Activated effector memory CD4-positive, alpha-beta T cell treated with Interleukin-2 at 50 U/mL for 16 hours (primary cell): Measurements from ENCODE around the gene SHLD2.
"Not testable (repeated sequence)": the region's sequence is repeated elsewhere in the genome, so short reads cannot be mapped to it uniquely, and the experiment has no call there.

ENCODE experiments used
- DNase-seq: peaks from one replicate; pipeline ENCODE4 v3.0.0-alpha.2; 2020

SHLD2 gene

DNA sequence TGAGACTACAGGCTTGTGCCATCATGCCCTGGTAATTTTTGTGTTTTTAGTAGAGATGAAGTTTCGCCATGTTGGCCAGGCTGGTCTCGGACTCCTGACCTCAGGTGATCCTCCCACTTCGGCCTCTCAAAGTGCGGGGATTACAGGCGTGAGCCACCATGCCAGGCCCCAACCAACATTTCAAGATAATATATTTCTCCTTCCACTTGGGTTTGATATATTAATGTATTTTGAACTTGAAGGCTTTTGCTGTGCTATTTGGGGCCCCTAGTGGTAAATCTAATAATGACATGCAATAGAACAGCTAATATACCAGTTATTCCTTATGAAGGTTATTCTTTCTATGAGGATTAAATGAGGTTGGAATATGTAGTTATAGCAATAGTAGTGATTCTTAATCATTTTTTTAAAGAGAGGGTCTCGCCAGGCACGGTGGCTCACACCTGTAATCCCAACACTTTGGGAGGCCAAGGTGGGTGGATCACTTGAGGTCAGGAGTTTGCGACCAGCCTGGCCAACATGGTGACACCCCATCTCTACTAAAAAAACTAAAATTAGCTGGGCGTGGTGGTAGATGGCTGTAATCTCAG lies 54.1 kb downstream of the SHLD2 start:
- DNase-seq = not testable (repeated sequence)

DNA sequence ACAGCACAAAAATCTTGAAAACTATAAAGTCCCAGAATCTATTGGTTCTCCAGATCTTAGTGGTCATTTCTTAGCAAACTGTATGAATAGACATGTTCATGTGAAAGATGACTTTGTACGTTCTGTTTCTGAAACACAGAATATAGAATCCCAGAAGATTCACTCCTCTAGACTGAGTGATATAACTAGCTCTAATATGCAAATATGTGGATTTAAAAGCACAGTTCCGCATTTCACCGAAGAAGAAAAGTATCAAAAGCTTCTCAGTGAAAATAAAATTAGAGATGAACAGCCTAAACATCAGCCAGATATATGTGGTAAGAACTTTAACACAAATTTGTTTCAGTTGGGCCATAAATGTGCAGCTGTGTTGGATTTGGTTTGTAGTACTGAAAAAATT lies 56.5 kb downstream of the SHLD2 start:
- not testable (repeated sequence) for DNase-seq

DNA sequence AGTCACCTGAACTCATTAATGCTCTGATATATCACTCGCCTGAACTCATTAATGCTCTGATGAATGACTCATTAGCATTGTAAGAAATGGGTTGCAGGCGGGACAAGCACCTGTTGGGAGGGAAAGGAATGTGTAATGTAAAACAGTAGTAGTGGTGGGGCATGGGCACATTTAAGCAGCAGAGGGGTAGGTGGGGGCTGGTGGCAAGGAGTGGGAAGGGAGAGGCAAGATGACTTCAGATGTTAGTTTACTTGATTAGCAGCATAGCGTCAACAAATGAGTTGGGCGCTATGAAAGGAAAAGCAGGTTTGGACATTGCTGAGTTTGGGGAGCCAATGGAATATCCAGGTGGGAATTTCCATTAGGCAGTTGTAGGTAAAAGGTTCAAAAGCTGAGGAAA lies 61.8 kb downstream of the SHLD2 start:
- DNase-seq = not testable (repeated sequence)

DNA sequence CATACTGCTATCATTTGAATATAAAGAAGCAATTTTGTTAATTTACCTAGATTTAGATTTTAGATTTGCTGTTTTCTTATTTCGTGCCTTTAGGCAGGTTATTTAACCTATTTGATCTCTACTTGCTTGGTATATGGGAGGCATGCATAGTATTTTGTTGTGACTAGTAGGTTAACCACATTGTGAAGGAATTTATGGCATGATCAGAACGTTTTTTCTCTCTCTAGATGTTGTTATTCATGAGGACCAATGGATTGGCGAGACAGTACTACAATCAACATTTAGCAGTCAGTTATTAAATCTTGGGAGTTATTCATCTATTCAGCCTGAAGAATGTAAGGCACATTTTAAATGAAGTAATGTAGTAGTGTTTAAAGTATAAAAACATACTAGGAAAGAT lies 62.8 kb downstream of the SHLD2 start:
- DNase-seq = not testable (repeated sequence)

DNA sequence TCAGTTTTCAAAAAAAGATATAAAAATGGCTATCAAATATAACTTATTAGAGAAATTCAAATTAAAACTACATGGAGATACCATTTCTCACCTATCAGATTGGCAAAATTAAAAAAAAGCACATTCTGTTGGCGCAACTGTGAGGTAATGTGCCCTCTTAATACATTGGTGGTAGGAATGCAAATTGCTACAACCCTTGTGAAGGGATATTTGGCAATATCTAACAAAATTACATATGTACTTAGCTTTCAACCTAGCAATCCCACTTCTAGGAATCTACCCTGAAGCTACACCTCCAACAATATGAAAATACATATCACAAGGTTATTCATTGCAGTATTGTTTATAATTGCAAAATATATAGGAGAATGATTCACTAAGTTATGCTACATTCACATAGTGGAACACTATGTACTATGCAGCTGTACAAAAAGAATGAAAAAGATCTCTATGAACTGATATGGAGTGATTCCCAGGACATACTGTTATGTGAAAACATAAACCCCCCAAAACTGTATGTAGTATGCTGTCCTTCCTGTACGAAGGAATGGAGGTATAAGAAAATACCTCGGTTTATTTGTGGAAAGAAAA lies 67.8 kb downstream of the SHLD2 start:
- not testable (repeated sequence) for DNase-seq

DNA sequence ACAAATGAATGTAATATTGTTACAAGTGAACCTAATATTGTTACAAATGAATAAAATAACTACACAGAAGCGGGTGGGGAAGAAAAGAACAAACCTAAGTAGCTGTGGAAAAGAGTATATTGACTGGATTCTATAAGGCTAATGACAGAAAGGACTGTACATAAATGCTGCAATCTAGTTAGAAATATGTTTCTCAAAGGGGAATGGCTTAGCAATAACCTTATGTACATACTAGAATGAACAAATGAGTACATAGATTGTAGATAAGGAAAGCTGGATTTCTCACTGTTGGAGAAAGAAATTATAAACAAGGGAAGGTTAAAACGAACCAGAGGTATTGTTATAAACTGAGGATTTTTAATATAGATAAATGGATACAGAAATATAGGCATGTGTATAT lies 68.4 kb downstream of the SHLD2 start:
- not testable (repeated sequence) for DNase-seq

DNA sequence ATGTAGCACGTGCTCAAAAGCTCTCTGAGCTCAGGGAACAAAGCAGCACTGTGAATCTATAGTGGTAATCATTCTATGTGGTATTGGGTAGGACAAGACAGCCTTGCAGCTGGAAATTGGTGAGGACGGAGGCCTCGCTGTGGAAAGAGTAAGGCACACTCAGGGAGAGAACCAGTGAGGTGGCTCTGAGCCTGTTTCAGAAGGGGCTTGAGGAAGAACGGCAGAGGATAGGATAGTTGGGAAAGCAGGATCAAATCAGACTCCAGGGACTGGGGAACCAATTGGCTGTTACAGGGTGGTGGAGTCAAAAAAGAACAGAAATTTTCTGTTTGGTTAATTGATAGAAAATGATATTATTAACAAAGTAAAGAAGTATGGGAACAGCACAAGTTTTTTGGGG lies 74.9 kb downstream of the SHLD2 start:
- DNase-seq = not testable (repeated sequence)

DNA sequence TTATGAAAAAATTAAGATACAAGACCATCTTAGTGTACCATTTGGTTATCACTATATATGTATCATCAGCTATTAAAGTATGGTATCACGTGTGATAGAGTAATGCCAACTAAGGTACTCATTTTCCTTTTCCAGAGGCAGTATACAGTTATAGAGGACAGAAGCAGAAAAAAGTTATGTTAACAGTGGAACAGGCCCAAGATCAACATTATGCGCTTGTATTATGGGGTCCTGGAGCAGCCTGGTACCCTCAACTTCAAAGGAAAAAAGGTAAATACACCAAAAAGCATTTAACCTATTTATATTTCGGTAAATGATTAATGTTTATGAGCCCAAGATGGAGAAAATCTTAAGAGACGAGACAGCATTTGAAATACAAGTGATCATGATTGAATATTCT lies 75.7 kb downstream of the SHLD2 start:
- not testable (repeated sequence) for DNase-seq

DNA sequence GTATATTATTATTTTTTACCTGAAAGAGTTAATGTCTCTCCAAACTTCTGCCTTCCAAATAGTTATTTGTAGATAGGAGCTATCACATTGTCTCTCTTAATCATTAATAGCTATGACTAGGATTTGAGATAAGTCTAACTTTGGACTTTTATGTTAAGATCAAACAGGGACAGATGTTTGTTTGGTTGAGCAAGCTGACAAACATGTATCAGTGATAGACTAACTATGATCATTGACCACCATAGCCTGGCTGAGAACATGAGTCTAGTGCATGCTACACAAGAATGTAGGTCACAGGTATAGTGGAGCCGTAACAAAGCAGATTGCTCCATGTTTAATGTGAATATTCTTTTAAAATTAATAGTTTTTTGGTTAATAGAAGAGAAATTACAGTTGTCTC lies 76.7 kb downstream of the SHLD2 start:
- not testable (repeated sequence) for DNase-seq

DNA sequence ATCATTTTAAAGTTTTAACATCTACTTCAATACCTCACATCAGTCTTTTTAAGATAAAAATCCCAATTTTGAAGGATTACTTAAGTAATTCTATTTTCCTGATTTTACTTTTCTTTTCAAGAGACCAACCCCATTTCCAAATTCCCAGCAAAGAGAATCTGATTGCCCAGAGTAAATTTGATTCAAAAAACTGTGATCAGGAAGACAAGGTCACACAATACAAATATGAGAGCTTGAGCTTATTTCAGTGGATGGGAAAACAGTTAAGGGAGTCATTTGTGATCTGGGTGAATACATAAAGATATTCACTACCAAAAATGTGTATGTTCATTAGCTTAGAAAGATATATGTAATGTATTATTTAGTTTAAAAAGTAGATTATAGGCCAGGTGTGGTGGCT lies 77.2 kb downstream of the SHLD2 start:
- DNase-seq = not testable (repeated sequence)

DNA sequence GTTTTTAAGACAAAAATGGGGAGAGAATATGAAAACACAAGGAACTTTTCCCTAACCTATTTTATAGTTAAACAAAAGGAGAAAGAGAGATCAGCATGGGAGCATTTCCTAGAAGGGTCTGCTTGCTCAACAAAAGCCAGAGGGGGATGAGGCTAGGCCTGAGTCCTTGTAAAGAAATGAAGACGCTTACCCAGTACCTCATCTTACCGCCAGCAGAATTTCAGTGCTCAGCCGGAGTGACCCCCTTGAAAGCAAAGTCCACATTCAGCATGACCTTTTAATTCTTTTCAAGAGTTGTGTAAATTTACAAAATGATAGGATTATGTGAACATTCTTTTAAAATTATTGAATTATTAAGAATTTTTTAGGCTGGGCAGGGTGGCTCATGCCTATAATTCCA lies 82.6 kb downstream of the SHLD2 start:
- not testable (repeated sequence) for DNase-seq

DNA sequence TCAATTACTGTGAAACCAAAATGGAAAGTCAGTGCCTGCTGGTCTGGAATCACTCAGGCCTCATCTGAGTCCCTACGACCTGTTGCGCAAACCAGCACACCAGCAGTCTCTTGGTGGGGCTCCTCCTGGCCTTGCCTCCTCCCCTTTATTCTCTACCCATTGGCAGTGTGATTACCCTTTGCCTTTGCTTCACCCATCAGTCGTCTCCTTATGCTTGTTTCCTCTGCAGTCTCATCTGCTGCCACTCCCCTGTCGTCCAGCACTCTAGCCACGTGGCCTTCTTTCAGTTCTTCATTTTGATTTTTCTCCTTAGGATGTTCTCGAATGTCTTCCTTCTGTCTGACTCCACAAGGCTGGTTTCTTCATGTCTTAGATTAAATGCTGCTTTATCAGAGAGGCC lies 89.4 kb downstream of the SHLD2 start:
- DNase-seq = not testable (repeated sequence)

DNA sequence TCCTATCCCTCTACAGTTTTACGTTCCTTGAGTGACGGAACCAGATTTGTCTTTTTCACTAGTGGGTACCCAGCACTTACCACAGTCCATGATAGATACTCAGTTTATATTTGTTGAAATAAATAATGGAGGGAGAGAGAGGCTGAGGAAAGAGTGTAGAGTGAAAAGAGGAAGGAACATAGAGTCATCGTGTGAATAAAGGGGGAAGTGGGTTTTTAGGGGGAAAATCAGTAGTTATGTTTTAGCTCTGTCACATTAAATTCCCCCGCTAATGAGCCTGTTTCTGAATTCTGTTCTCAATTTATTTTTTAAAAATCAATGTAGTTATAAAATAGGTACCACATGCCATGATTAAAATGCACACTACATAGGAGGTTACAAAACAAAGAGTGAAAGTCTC lies 91.0 kb downstream of the SHLD2 start:
- not testable (repeated sequence) for DNase-seq

DNA sequence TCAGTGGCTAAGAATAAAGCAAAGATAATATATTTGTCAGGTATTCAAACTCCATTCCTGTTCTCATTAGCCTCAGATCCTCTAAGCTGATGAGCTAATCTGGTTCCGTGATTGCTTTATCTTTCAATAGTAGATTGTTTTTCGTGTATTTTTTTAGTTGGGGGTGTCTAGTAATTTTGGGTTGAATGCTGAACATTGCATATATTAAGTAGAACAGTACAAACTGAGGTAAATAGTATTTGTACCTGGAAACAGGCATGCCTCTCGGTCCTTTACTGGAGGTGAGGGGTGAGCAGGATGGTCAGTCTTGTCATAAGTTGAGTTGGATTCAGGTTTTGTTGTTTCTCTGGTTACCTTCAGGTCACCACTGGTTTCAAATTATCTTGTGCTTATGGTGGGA lies 92.6 kb downstream of the SHLD2 start:
- DNase-seq = not testable (repeated sequence)

DNA sequence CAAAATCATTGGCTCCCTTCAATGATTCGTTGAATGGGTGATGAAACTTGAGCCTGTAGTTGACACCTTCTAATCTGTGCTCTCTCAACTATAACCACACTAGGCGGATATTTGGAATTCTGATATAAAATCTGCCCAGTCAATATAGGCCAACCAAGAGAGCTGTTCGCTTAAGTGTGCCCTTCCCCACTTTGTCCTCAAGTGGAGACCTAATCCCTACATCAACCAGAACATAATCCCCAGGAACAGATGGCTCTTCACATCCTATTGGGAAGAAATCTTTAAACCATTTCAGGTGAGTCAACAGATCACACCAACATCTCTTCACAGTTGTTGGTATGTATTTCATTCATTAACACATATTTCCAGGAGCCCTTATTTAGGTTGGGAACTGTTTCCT lies 96.8 kb downstream of the SHLD2 start:
- not testable (repeated sequence) for DNase-seq

DNA sequence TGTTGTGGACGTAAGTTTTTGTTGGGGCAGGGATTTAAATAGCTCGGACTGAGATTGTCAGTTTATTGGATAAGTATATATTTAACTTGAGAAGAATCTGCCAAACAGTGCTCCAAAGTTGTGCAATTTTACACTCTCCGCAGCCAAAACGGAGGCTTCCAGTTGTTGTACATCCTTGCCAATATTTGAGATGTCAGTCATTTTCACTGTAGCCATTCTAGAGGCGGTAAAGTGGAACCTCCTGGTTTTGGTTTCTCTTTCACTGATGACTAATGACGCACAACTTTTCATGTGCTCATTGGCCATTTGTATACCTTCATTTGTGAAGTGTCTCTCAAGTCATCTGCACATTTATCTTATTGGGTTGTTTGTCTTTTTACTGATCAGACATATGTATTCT lies 105.9 kb downstream of the SHLD2 start:
- not testable (repeated sequence) for DNase-seq

DNA sequence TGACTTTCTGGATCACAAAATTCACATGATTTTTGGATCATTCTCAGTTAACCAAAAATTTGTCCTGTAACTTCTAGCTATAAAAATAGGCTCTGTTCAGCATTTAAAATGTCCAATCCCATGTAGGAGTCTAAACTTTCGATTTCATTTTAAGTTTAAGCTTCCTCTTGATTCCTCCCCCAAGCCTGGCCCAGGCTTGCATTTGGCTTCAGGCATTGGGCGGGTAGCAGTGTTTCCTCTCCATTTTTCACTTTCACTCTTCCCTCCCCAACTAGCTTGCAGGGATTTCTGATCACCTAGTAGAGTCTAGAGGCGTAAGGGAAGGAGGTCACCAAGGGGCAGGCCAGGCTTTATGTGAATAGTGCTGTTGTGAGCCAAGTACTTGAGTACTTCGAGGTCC lies 109.8 kb downstream of the SHLD2 start:
- DNase-seq = not testable (repeated sequence)

DNA sequence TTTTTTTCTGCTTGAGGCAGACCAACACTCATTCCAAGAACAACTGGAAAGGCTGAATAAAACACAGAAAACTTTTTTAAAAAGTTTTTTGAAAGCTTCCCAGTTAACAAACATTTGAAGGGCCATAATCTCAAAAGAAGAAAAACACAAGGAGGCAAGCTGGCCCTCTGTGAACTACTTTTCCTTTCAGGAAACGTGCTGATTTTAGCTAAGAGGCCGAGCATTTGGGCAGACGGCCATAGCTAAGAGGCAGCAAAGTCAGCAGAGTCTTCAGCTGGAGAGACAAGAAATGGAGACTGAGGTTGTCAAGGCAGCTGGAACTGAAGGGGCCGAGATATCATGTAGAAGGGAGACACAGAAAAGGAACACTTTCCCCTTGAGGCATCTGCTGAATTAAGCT lies 111.9 kb downstream of the SHLD2 start:
- not testable (repeated sequence) for DNase-seq

DNA sequence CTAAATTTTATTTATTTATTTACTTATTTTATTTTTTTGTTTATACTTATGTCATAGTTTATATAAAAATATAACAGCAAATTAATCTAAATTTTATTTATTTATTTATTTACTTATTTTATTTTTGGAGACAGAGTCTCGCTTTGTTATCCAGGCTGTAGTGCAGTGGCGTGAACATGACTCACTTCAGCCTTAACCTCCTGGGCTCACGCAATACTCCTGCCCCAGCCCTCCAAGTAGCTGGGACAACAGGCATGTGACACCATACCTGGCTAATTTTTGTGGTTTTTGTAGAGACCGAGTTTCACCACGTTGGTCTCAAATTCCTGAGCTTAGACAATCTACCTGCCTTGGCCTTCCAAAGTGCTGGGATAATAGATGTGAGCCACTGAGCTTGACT lies 115.3 kb downstream of the SHLD2 start:
- not testable (repeated sequence) for DNase-seq

DNA sequence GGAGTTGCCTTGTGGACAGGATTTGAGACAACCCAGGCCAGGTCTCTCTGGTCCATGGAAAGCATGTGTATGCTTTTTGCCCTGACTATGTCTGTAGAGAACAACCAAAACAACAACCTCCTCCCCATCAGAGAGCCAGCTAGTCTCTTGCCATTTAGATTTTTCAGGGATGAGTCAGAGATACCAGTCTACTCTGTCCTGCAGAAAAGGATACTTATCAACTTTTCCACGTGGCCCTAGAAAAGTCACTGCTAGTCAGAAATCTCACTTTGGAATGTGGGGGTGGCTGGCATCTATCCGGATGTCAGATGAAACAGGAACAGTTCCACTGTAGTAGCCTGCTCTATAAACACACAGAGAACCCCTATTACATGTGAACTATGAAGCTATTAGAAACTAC lies 116.8 kb downstream of the SHLD2 start:
- not testable (repeated sequence) for DNase-seq

DNA sequence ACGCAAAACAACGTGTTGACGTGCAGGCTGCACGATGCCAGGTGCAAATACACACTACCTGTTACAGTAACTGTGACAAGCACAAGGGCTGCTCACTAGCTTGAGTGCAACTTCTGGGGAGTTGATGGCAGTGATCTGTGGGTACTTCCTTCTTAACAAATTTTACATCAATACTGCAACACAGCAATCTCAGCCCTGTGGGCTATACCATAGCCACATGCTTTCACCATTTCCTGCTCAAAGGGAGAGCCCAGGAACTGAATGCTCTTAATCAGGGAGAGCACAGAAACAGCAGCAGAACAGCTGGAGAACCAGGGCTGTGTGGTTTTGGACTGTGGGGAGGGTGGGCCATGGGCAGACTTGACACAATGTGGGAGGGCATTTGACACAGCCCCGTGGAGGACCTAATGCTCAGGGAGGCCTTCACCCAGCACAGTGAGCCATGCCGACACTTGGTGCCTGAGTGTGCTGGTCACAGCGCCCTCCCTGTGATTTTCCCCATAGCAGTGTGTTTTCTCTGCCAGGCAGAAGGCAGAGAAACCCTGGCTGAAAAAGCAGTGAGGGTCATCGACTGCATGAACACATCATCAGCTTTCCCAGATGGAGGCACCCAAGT lies 118.3 kb downstream of the SHLD2 start:
- not testable (repeated sequence) for DNase-seq

DNA sequence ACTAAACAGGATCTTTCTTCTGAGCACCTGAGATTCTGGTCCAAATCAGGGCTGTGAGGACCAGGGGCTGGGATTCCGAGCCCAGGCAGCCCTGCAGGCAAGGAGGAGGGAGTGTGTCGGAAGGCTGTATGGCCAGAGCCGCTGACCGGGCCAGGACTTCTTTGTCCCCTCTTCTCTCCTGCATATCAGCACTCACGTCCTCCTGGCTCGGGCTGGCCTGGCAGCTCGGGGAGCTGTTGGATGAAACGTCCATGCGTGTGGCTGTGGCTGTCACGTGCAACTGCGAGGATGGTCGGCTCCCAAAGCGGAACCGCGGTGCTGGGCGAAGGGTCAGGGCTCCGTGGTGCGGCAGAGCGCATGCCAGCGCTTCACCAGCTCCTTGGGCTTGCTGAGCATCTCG lies 118.8 kb downstream of the SHLD2 start:
- DNase-seq = not testable (repeated sequence)

DNA sequence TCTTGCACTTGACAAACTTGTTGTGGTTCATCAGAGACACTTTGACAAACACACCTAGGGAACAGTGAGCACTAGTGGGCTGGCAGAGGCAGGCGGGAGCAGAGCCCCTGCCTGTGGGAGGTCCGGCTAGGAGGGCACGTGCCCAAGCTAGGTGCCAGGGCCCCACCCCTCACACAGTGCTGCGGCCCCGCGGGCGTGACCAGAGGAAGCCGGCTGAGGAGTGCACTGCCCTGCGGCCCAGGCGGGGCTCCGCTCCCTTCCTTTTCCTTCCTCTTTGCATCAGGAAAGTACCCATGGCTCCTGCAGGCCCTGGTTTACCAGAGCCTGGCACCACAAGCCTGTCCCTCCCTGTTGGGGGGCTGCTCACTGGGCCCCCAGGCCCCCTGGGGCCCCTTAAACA lies 121.1 kb downstream of the SHLD2 start:
- DNase-seq = not testable (repeated sequence)

DNA sequence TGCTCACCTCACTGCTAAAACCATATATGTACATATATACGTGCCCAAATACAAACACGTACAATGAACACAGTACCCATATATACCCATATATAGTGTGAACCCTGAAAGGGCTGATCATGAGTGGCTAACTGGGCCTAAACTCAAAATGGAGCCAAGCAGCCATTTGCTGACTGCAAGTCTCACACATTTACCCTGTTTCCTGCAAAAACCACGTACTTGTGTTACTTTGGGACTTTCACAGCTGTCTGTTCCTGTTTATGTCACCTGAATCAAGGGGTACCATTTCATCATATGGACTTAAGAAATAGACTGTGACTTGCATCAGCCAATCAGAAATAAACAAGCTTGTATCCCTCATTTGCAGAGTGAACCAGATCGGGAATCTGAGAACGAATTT lies 124.4 kb downstream of the SHLD2 start:
- DNase-seq = not testable (repeated sequence)

DNA sequence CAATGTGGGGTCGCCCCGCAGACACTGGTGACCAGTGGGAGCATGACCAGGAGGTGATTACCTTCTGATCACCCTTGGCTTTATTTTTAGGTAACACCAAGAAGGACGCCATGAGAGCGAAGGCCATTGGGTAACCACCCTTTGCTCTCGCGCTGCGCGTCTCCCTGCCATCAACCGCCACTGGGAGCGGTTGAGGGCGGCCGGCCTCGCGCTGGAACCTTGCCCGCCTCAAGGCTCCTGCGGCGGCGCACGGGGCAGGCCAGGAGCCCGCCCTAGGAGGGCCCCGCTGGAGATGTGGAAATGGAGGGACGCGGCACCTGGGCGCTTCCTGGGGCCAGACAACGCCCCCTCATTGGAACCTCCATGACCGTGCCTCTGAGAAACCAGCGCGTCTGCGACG lies 127.8 kb downstream of the SHLD2 start:
- DNase-seq = not testable (repeated sequence)
